H1 (cell line): ENCODE measurements around the gene ASGR1. TPM values are rescaled to one million over a fixed set of nuclear protein-coding genes. Genes with fewer than 3 reads are reported as not detected.
A peak's percentile ranks its signal among the peaks of the same experiment; 100 is the strongest.

Experiments used
- CTCF ChIA-PET: fragments of 300-600 bp; sonication (Branson Sonifier 250); formaldehyde crosslinking; loops from one replicate; lab custom pipeline; 2021; ENCODE audit not compliant: partially characterized antibody; lab: Charles Lee
- POLR2A ChIA-PET: fragments of 300-600 bp; sonication (Branson Sonifier 250); formaldehyde crosslinking; loops from one replicate; lab custom pipeline; 2021; ENCODE audit warnings: inconsistent platforms; ENCODE audit not compliant: partially characterized antibody; lab: Charles Lee
- DNase-seq, 2 experiments: peaks; one replicate each; pipeline versions ENCODE4 v3.0.0 to v3.0.0-alpha.2; 2010 to 2022; ENCODE audit warnings: low spot score in 2 of 2, low read depth in 1 of 2, mixed read lengths in 1 of 2
- FAIRE-seq: peaks from 2 replicates; lab custom pipeline; 2011; peaks lifted over from hg19 to GRCh38; lab: Jason Lieb, UNC
- H2AFZ ChIP-seq: 2 replicates; pipeline ENCODE4 v1.8.1; 2012; ENCODE audit warnings: low read length, inconsistent platforms
- H2AK5ac ChIP-seq: 2 replicates; pipeline ENCODE4 v1.6.1; 2013; ENCODE audit warnings: low read depth, low read length
- H2BK120ac ChIP-seq: replicated peaks from 2 replicates; pipeline ENCODE3; 2013; ENCODE audit warnings: low read depth, low read length, inconsistent platforms
- H2BK12ac ChIP-seq: 2 replicates; pipeline ENCODE4 v1.6.1; 2013; ENCODE audit warnings: low read depth, low read length
- H2BK15ac ChIP-seq: 2 replicates; pipeline ENCODE4 v1.6.1; 2013; ENCODE audit warnings: low read length
- H2BK20ac ChIP-seq: 2 replicates; pipeline ENCODE4 v1.6.1; 2013; ENCODE audit warnings: low read length
- H2BK5ac ChIP-seq: 2 replicates; pipeline ENCODE4 v1.6.1; 2013; ENCODE audit warnings: low read depth, low read length
- H3K14ac ChIP-seq: 2 replicates; pipeline ENCODE4 v1.6.1; 2013; ENCODE audit warnings: inconsistent platforms; ENCODE audit not compliant: insufficient read length
- H3K18ac ChIP-seq: 2 replicates; pipeline ENCODE4 v1.6.1; 2013; ENCODE audit warnings: low read length; ENCODE audit errors: extremely low read depth
- H3K23ac ChIP-seq: 2 replicates; pipeline ENCODE4 v1.6.1; 2013; ENCODE audit warnings: inconsistent platforms; ENCODE audit not compliant: insufficient read length
- H3K23me2 ChIP-seq: 2 replicates; pipeline ENCODE4 v1.6.1; 2013; ENCODE audit warnings: low read depth, low read length
- H3K27ac ChIP-seq: 2 replicates; pipeline ENCODE4 v1.6.1; 2011; ENCODE audit warnings: low read depth, low read length, inconsistent platforms
- H3K27me3 ChIP-seq, 4 experiments: replicated peaks in 1 of 4; 1 replicate in 1 of 4; 2 replicates in 3 of 4; pipeline versions ENCODE4 v1.6.1 to v1.8.1; 2011 to 2013; ENCODE audit warnings: low read length in 3 of 4, mild to moderate bottlenecking in 3 of 4, inconsistent platforms in 2 of 4, mixed read lengths in 2 of 4, moderate library complexity in 1 of 4; ENCODE audit not compliant: control insufficient read depth in 3 of 4, insufficient read depth in 3 of 4; ENCODE audit errors: extremely low read depth in 1 of 4
- H3K36me3 ChIP-seq, 4 experiments: 2 replicates each; pipeline versions ENCODE4 v1.6.1 to v1.8.1; 2011 to 2013; ENCODE audit warnings: mild to moderate bottlenecking in 4 of 4, low read length in 3 of 4, moderate library complexity in 2 of 4, control low read depth in 1 of 4, inconsistent platforms in 1 of 4; ENCODE audit not compliant: insufficient read depth in 4 of 4, control insufficient read depth in 2 of 4
- H3K4ac ChIP-seq: replicated peaks from 2 replicates; pipeline ENCODE3; 2013; ENCODE audit warnings: low read length, low read depth, mixed read lengths, inconsistent platforms; ENCODE audit not compliant: insufficient read length
- H3K4me1 ChIP-seq, 4 experiments: replicated peaks in 1 of 4; 1 replicate in 1 of 4; 2 replicates in 3 of 4; pipeline versions ENCODE4 v1.6.1 to v1.8.1; 2011 to 2013; ENCODE audit warnings: low read length in 3 of 4, inconsistent platforms in 2 of 4, mixed read lengths in 1 of 4; ENCODE audit not compliant: insufficient read depth in 4 of 4, control insufficient read depth in 3 of 4
- H3K4me2 ChIP-seq, 2 experiments: 2 replicates each; pipeline versions ENCODE4 v1.6.1 to v1.8.1; 2011 to 2013; ENCODE audit warnings: low read depth in 2 of 2, low read length in 2 of 2, control low read depth in 1 of 2, inconsistent platforms in 1 of 2, mild to moderate bottlenecking in 1 of 2; ENCODE audit not compliant: insufficient read depth in 1 of 2
- H3K4me3 ChIP-seq, 4 experiments: fragments of 200-600, 300-600 bp in 1 of 4; sonication (generic), shearing (Covaris generic), sonication (Bioruptor Twin) in 1 of 4; 2 replicates each; pipeline versions ENCODE4 v1.5.1 to v1.8.1; 2011 to 2016; ENCODE audit warnings: low read length in 4 of 4, low read depth in 3 of 4, control low read depth in 2 of 4, inconsistent platforms in 2 of 4, mild to moderate bottlenecking in 2 of 4, mixed read lengths in 1 of 4, moderate library complexity in 1 of 4; ENCODE audit not compliant: insufficient read depth in 2 of 4; ENCODE audit errors: extremely low read depth in 1 of 4
- H3K56ac ChIP-seq: replicated peaks from 2 replicates; pipeline ENCODE3; 2013; ENCODE audit warnings: low read depth, mild to moderate bottlenecking, mixed read lengths, low read length, inconsistent platforms; ENCODE audit not compliant: insufficient read length
- H3K79me1 ChIP-seq: 2 replicates; pipeline ENCODE4 v1.6.1; 2013; ENCODE audit warnings: low read depth, low read length, control low read depth
- H3K79me2 ChIP-seq, 2 experiments: 2 replicates each; pipeline versions ENCODE4 v1.6.1 to v1.8.1; 2012 to 2013; ENCODE audit warnings: low read length in 2 of 2, mild to moderate bottlenecking in 2 of 2, inconsistent platforms in 1 of 2; ENCODE audit not compliant: insufficient read depth in 2 of 2, control insufficient read depth in 1 of 2
- H3K9ac ChIP-seq, 4 experiments: replicated peaks in 1 of 4; 1 replicate in 1 of 4; 2 replicates in 3 of 4; pipeline versions ENCODE4 v1.6.1 to v1.8.1; 2011 to 2013; ENCODE audit warnings: low read depth in 3 of 4, low read length in 3 of 4, control low read depth in 2 of 4, mild to moderate bottlenecking in 2 of 4, moderate library complexity in 2 of 4, inconsistent platforms in 1 of 4; ENCODE audit errors: extremely low read depth in 1 of 4
- H3K9me3 ChIP-seq, 2 experiments: 2 replicates each; pipeline versions ENCODE4 v1.6.1 to v1.8.1; 2012 to 2013; ENCODE audit warnings: mild to moderate bottlenecking in 2 of 2, moderate library complexity in 2 of 2, control low read depth in 1 of 2, inconsistent platforms in 1 of 2, low read depth in 1 of 2, low read length in 1 of 2, mixed read lengths in 1 of 2; ENCODE audit not compliant: insufficient read depth in 2 of 2
- H4K20me1 ChIP-seq, 2 experiments: replicated peaks in 1 of 2; 2 replicates each; pipeline versions ENCODE3 to v1.8.1; 2011 to 2013; ENCODE audit warnings: inconsistent platforms in 2 of 2, low read length in 2 of 2, mild to moderate bottlenecking in 1 of 2; ENCODE audit not compliant: insufficient read depth in 2 of 2, control insufficient read depth in 1 of 2
- H4K5ac ChIP-seq: 2 replicates; pipeline ENCODE4 v1.6.1; 2013; ENCODE audit warnings: low read length, low read depth, mixed read lengths, inconsistent platforms; ENCODE audit not compliant: insufficient read length
- H4K8ac ChIP-seq: 2 replicates; pipeline ENCODE4 v1.8.0; 2013; ENCODE audit warnings: mild to moderate bottlenecking, moderate library complexity, low read length, inconsistent platforms; ENCODE audit not compliant: insufficient read depth; ENCODE audit errors: extremely low read depth
- H4K91ac ChIP-seq: replicated peaks from 2 replicates; pipeline ENCODE3; 2013; ENCODE audit warnings: low read length, mixed read lengths, inconsistent platforms; ENCODE audit not compliant: insufficient read length
- ASH2L ChIP-seq: fragments of 200-600, 300-600 bp; sonication (generic); IDR thresholded peaks from one replicate; pipeline ENCODE4 v1.7.1; 2017; ENCODE audit warnings: low read length
- NANOG ChIP-seq: IDR thresholded peaks from 2 replicates; pipeline ENCODE4 v1.6.1; 2011; ENCODE audit warnings: low read length, low read depth, mild to moderate bottlenecking, inconsistent platforms; ENCODE audit not compliant: insufficient read depth, poor library complexity, severe bottlenecking
- WGBS, 2 experiments: shearing (Covaris generic) in 1 of 2; methylation state at CpG; one replicate each; pipeline versions ENCODE4 v1.1.6 to v1.1.7; 2013 to 2015; ENCODE audit warnings: low lambda C conversion rate in 2 of 2, mixed read lengths in 2 of 2, inconsistent platforms in 1 of 2, low coverage in 1 of 2, missing lambda C conversion rate in 1 of 2; ENCODE audit not compliant: insufficient replicate concordance in 2 of 2, insufficient coverage in 1 of 2, insufficient read length in 1 of 2; ENCODE audit errors: extremely low coverage in 1 of 2, missing lambda C conversion rate in 1 of 2; 5-methylcytosine and 5-hydroxymethylcytosine counted together
- polyA plus RNA-seq, 7 experiments: library from polyadenylated mRNA; depleted of rRNA in 3 of 7; stranded (reverse) in 5 of 7; unstranded in 2 of 7; fragments of >200 nt in 5 of 7; fragments of 200-250 nt in 2 of 7; gene quantifications; 1 replicate in 5 of 7; 2 replicates in 1 of 7; 4 replicates in 1 of 7; pipeline versions ENCODE4 v1.2.1 to v1.2.3, GENCODE V29; 2011 to 2013; ENCODE audit warnings: missing spikeins in 2 of 7, mixed read lengths in 2 of 7
- total RNA-seq: library from RNA; stranded (reverse); fragmentation: NEBNext Ultra II Directional; extraction: Animal tissue kit (Norgen Biotek cat#: 25700); gene quantifications from 2 replicates; pipeline ENCODE4 v1.2.1, GENCODE V29; 2021

Gene ASGR1
- total and polyA plus RNA-seq, 2 of the 8 experiments (the other 6 are each of a cell fraction or from before 2014, with no cell fraction given), result 10.8 to 14.5 TPM

GRCh38 chr17:7174603-7175326 is 4.4 kb downstream of the ASGR1 start:
- peak overlapping the region; percentile 8 to 50 (median 12); a peak in 3 of 8 replicates for H3K4me3 ChIP-seq
- TF ChIP-seq ASH2L, result peak; percentile 10
- no peak for TF ChIP-seq NANOG
- H2BK5ac ChIP-seq, result peak overlapping the region; percentile 38; the same call in 1 of the 2 replicates
- no peak overlapping the region for H3K18ac ChIP-seq
- H2BK12ac ChIP-seq, result peak overlapping the region; percentile 91; the same call in 1 of the 2 replicates
- no peak overlapping the region for H4K5ac ChIP-seq
- H3K4me1 ChIP-seq, result peaks cover 0 to 23% (median 11%) of the 10 kb centered on the region in 4 experiments; a peak in 6 of 7 replicates
- peak overlapping the region; percentile 95 for H3K4ac ChIP-seq
- peak overlapping the region in 1 of 4 experiments; percentile 11; a peak in 1 of 7 replicates for H3K9ac ChIP-seq
- H2BK15ac ChIP-seq, result peak overlapping the region; percentile 16
- CTCF ChIA-PET, result interaction anchor here (0.8 to 1.9 kb wide), 9 partner anchors 10 to 261 kb away, joined by 3 to 19 read pairs (median 4); no protein-coding TSS in a partner anchor
- peaks cover 0 to 21% of the 10 kb centered on the region in 2 experiments for H4K20me1 ChIP-seq
- no peak overlapping the region for H3K14ac ChIP-seq
- peak overlapping the region; percentile 49; the same call in 1 of the 2 replicates for H2BK20ac ChIP-seq
- no peaks in the 10 kb centered on the region; a peak in 1 of 8 replicates for H3K36me3 ChIP-seq
- H3K79me1 ChIP-seq, result peaks cover 8% of the 10 kb centered on the region; the same call in 1 of the 2 replicates
- 87 to 100% methylated on average over 3 to 7 of the region's 7 CpGs for WGBS, 2 experiments
- POLR2A ChIA-PET, result interaction anchor here (0.8 to 1.5 kb wide), 7 partner anchors 12 to 210 kb away, joined by 3 to 4 read pairs (median 3); partner anchors contain the start of gene PHF23
- H4K8ac ChIP-seq, result peak overlapping the region; percentile 58; the same call in 1 of the 2 replicates
- no peaks in the 10 kb centered on the region for H3K9me3 ChIP-seq
- no peaks in the 10 kb centered on the region for H3K79me2 ChIP-seq
- peak overlapping the region; percentile 69 for H2BK120ac ChIP-seq
- no peak for DNase-seq
- peak overlapping the region; percentile 45 to 60 for H3K4me2 ChIP-seq
- H2AK5ac ChIP-seq, result peak overlapping the region; percentile 46
- H3K27me3 ChIP-seq, result peaks cover 0 to 28% (median 21%) of the 10 kb centered on the region in 4 experiments; a peak in 6 of 7 replicates
- H3K23me2 ChIP-seq, result peaks cover 38% of the 10 kb centered on the region
- H3K23ac ChIP-seq, result peak overlapping the region; percentile 7
- H2AFZ ChIP-seq, result peak overlapping the region; percentile 73
- peak overlapping the region; percentile 76 for H4K91ac ChIP-seq
- H3K27ac ChIP-seq, result no peak overlapping the region
- peak; percentile 90 for FAIRE-seq
- peak overlapping the region; percentile 77 for H3K56ac ChIP-seq
